ENCODE data around the gene WDR38. TPM values are rescaled to one million over a fixed set of nuclear protein-coding genes. Genes with fewer than 3 reads are reported as not detected.

The WDR38 gene
- total and polyA plus RNA-seq, 9 of the 15 experiments (the other 6 are each of a cell fraction or from before 2014, with no cell fraction given): not detected

DNA sequence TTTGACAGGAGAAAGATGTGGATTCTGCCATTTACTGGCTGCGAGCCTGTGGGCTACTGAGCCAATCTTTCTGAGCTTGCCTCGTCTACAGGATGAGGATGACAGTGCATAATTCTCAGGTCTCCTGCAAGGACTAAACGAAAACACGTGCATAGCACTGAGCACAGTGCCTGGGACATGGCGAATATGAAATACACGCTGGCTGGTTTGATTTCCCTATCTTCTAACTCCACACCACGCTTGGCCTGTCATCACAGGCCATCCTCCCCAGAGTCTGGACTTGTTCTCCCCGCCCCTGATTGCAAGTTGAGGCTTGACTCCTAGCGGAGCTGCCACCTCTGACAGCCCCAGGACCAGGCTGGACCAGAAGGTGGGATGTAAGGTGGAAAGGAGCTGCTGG, 46.6 kb downstream of the WDR38 start (continued):
- TF ChIP-seq, protein P1, sequence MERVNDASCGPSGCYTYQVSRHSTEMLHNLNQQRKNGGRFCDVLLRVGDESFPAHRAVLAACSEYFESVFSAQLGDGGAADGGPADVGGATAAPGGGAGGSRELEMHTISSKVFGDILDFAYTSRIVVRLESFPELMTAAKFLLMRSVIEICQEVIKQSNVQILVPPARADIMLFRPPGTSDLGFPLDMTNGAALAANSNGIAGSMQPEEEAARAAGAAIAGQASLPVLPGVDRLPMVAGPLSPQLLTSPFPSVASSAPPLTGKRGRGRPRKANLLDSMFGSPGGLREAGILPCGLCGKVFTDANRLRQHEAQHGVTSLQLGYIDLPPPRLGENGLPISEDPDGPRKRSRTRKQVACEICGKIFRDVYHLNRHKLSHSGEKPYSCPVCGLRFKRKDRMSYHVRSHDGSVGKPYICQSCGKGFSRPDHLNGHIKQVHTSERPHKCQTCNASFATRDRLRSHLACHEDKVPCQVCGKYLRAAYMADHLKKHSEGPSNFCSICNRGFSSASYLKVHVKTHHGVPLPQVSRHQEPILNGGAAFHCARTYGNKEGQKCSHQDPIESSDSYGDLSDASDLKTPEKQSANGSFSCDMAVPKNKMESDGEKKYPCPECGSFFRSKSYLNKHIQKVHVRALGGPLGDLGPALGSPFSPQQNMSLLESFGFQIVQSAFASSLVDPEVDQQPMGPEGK (CRISPR knock-in tag; IDR thresholded peaks at IDR 0.05; ENCODE audit: borderline replicate concordance): no peak
- TF ChIP-seq ZKSCAN3 (CRISPR knock-in tag; IDR thresholded peaks at IDR 0.05): no peak
- TF ChIP-seq FOXJ2 (tag; IDR thresholded peaks at IDR 0.05): no peak
- TF ChIP-seq, protein P2, sequence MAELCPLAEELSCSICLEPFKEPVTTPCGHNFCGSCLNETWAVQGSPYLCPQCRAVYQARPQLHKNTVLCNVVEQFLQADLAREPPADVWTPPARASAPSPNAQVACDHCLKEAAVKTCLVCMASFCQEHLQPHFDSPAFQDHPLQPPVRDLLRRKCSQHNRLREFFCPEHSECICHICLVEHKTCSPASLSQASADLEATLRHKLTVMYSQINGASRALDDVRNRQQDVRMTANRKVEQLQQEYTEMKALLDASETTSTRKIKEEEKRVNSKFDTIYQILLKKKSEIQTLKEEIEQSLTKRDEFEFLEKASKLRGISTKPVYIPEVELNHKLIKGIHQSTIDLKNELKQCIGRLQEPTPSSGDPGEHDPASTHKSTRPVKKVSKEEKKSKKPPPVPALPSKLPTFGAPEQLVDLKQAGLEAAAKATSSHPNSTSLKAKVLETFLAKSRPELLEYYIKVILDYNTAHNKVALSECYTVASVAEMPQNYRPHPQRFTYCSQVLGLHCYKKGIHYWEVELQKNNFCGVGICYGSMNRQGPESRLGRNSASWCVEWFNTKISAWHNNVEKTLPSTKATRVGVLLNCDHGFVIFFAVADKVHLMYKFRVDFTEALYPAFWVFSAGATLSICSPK (IDR thresholded peaks at IDR 0.05; ENCODE audit: borderline replicate concordance): no peak
- no peak for TF ChIP-seq RBM15 (IDR thresholded peaks at IDR 0.05; ENCODE audit: insufficient read depth, low read length)
- no peak for TF ChIP-seq MECOM (CRISPR knock-in tag; IDR thresholded peaks at IDR 0.05)
- TF ChIP-seq GABPB2 (CRISPR knock-in tag; conservative IDR thresholded peaks at IDR 0.05): no peak
- TF ChIP-seq, protein P3, sequence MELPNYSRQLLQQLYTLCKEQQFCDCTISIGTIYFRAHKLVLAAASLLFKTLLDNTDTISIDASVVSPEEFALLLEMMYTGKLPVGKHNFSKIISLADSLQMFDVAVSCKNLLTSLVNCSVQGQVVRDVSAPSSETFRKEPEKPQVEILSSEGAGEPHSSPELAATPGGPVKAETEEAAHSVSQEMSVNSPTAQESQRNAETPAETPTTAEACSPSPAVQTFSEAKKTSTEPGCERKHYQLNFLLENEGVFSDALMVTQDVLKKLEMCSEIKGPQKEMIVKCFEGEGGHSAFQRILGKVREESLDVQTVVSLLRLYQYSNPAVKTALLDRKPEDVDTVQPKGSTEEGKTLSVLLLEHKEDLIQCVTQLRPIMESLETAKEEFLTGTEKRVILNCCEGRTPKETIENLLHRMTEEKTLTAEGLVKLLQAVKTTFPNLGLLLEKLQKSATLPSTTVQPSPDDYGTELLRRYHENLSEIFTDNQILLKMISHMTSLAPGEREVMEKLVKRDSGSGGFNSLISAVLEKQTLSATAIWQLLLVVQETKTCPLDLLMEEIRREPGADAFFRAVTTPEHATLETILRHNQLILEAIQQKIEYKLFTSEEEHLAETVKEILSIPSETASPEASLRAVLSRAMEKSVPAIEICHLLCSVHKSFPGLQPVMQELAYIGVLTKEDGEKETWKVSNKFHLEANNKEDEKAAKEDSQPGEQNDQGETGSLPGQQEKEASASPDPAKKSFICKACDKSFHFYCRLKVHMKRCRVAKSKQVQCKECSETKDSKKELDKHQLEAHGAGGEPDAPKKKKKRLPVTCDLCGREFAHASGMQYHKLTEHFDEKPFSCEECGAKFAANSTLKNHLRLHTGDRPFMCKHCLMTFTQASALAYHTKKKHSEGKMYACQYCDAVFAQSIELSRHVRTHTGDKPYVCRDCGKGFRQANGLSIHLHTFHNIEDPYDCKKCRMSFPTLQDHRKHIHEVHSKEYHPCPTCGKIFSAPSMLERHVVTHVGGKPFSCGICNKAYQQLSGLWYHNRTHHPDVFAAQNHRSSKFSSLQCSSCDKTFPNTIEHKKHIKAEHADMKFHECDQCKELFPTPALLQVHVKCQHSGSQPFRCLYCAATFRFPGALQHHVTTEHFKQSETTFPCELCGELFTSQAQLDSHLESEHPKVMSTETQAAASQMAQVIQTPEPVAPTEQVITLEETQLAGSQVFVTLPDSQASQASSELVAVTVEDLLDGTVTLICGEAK (IDR thresholded peaks at IDR 0.05): no peak
- TF ChIP-seq, protein P3 (CRISPR knock-in tag; IDR thresholded peaks at IDR 0.05): no peak
- no peak for TF ChIP-seq ZNF121 (CRISPR knock-in tag; conservative IDR thresholded peaks at IDR 0.05)
- TF ChIP-seq PTRF (tag; IDR thresholded peaks at IDR 0.05): no peak
- no peak for TF ChIP-seq ZNF431 (CRISPR knock-in tag; IDR thresholded peaks at IDR 0.05)
- TF ChIP-seq ZNF717 (CRISPR knock-in tag; IDR thresholded peaks at IDR 0.05): no peak
- TF ChIP-seq GABPB1 (CRISPR knock-in tag; IDR thresholded peaks at IDR 0.05): no peak
- TF ChIP-seq ZNF232 (CRISPR knock-in tag; IDR thresholded peaks at IDR 0.05): no peak
- no peak for TF ChIP-seq SREBF1 (IDR thresholded peaks at IDR 0.05; ENCODE audit: borderline replicate concordance, low read depth, low read length)

Data from K562 (cell line).